B cell (primary cell): ENCODE results near the gene DPYSL4. TPM values are rescaled to one million over a fixed set of nuclear protein-coding genes. Genes with fewer than 3 reads are reported as not detected.
A peak's percentile ranks its signal among the peaks of the same experiment; 100 is the strongest.

ENCODE experiments used
- ATAC-seq: fragments of 200-7000 bp; cut with Tn5 transposase; one replicate; pipeline ENCODE4 v1.10.0; 2021; ENCODE audit warnings: low read depth, mild to moderate bottlenecking, moderate number of reproducible peaks, moderate library complexity
- CTCF ChIA-PET: fragments of 350-600 bp; sonication (Branson Sonifier 250); formaldehyde crosslinking; loops from one replicate; lab custom pipeline; 2021; ENCODE audit warnings: antibody characterized with exemption, inconsistent platforms; lab: Charles Lee
- POLR2A ChIA-PET: fragments of 350-600 bp; sonication (Branson Sonifier 250); formaldehyde crosslinking; loops from one replicate; lab custom pipeline; 2021; ENCODE audit warnings: antibody characterized with exemption; lab: Charles Lee
- DNase-seq: peaks from one replicate; pipeline ENCODE4 v3.0.0; 2013
- H2AFZ ChIP-seq: 2 replicates; pipeline ENCODE4 v1.6.1; 2012; ENCODE audit warnings: mild to moderate bottlenecking, low read depth, low read length; ENCODE audit not compliant: insufficient read depth, poor library complexity, severe bottlenecking
- H3K27ac ChIP-seq, 2 donors: 1 replicate in 1 of 2; 2 replicates in 1 of 2; pipeline ENCODE4 v1.5.1; 2012 to 2013; ENCODE audit warnings: low read length in 2 of 2, mild to moderate bottlenecking in 2 of 2, moderate library complexity in 1 of 2
- H3K27me3 ChIP-seq, 4 experiments: fragments of 200-600 bp in 1 of 4; sonication (generic) in 1 of 4; replicated peaks in 1 of 4; 1 replicate in 2 of 4; 2 replicates in 2 of 4; pipeline versions ENCODE4 v1.6.1 to v1.7.0; 2013 to 2016; ENCODE audit warnings: low read length in 3 of 4, mild to moderate bottlenecking in 2 of 4, mixed read lengths in 1 of 4, moderate library complexity in 1 of 4; ENCODE audit not compliant: insufficient read depth in 4 of 4, control insufficient read depth in 3 of 4; ENCODE audit errors: control extremely low read depth in 1 of 4
- H3K36me3 ChIP-seq, 2 experiments: replicated peaks in 1 of 2; 1 replicate in 1 of 2; 2 replicates in 1 of 2; pipeline versions ENCODE4 v1.6.1 to v1.7.1; 2013; ENCODE audit warnings: low read length in 1 of 2; ENCODE audit not compliant: insufficient read depth in 2 of 2, control insufficient read depth in 1 of 2; ENCODE audit errors: control extremely low read depth in 1 of 2, extremely low read depth in 1 of 2
- H3K4me1 ChIP-seq, 2 donors: fragments of 200-600 bp in 1 of 2; sonication (generic) in 1 of 2; 1 replicate in 1 of 2; 2 replicates in 1 of 2; pipeline versions ENCODE4 v1.5.1 to v1.6.1; 2013 to 2017; ENCODE audit warnings: low read length in 2 of 2; ENCODE audit not compliant: control insufficient read depth in 2 of 2, insufficient read depth in 2 of 2
- H3K4me2 ChIP-seq: replicated peaks from 2 replicates; pipeline ENCODE3; 2012; ENCODE audit warnings: mild to moderate bottlenecking, low read depth, low read length; ENCODE audit not compliant: poor library complexity, severe bottlenecking
- H3K4me3 ChIP-seq, 5 experiments: fragments of 200-600 bp in 1 of 5; sonication (generic) in 1 of 5; 1 replicate in 3 of 5; 2 replicates in 2 of 5; pipeline versions ENCODE4 v1.5.1 to v1.7.0; 2011 to 2016; ENCODE audit warnings: low read length in 4 of 5, mild to moderate bottlenecking in 4 of 5, low read depth in 2 of 5, control low read depth in 1 of 5, moderate library complexity in 1 of 5; ENCODE audit not compliant: insufficient read depth in 1 of 5; ENCODE audit errors: control extremely low read depth in 1 of 5, extremely low read depth in 1 of 5
- H3K79me2 ChIP-seq: fragments of 200-600 bp; sonication (generic); one replicate; pipeline ENCODE4 v1.6.0; 2016; ENCODE audit warnings: low read length; ENCODE audit not compliant: control insufficient read depth, insufficient read depth
- H3K9ac ChIP-seq: fragments of 200-600 bp; sonication (generic); 2 replicates; pipeline ENCODE4 v1.6.1; 2017; ENCODE audit warnings: mild to moderate bottlenecking, low read length, moderate library complexity
- H3K9me3 ChIP-seq, 3 donors: one replicate each; pipeline versions ENCODE4 v1.6.1 to v1.7.1; 2013; ENCODE audit warnings: low read length in 2 of 3; ENCODE audit not compliant: control insufficient read depth in 2 of 3, insufficient read depth in 1 of 3; ENCODE audit errors: control extremely low read depth in 1 of 3
- H4K20me1 ChIP-seq: 2 replicates; pipeline ENCODE4 v1.6.0; 2012; ENCODE audit warnings: mild to moderate bottlenecking, low read length; ENCODE audit not compliant: insufficient read depth, control insufficient read depth, poor library complexity, severe bottlenecking
- H3K27ac Mint-ChIP-seq: one replicate; pipeline ENCODE4 v1.8.0; 2021; ENCODE audit warnings: mixed read lengths
- H3K27me3 Mint-ChIP-seq: one replicate; pipeline ENCODE4 v1.8.0; 2021; ENCODE audit warnings: mixed read lengths
- H3K4me1 Mint-ChIP-seq: one replicate; pipeline ENCODE4 v1.8.0; 2021; ENCODE audit warnings: mixed read lengths
- H3K4me3 Mint-ChIP-seq: one replicate; pipeline ENCODE4 v1.8.0; 2021; ENCODE audit warnings: mixed read lengths
- H3K9me3 Mint-ChIP-seq: one replicate; pipeline ENCODE4 v1.8.0; 2022; ENCODE audit warnings: mixed read lengths; ENCODE audit not compliant: insufficient read depth
- CTCF ChIP-seq: fragments of 200-600 bp; IDR thresholded peaks from one replicate; pipeline ENCODE4 v1.8.0; 2022; ENCODE audit warnings: antibody characterized with exemption, mild to moderate bottlenecking
- EZH2 ChIP-seq: IDR thresholded peaks from 2 replicates; pipeline ENCODE4 v1.6.1; 2012; ENCODE audit warnings: borderline replicate concordance, low read depth, mild to moderate bottlenecking, moderate library complexity, low read length; ENCODE audit not compliant: insufficient read depth, poor library complexity, severe bottlenecking
- WGBS: methylation state at CpG from one replicate; pipeline ENCODE4 v1.1.5; 2013; ENCODE audit warnings: missing lambda C conversion rate; ENCODE audit not compliant: insufficient coverage; 5-methylcytosine and 5-hydroxymethylcytosine counted together
- intact Hi-C: fragments of 100-400 bp; cut with micrococcal nuclease; formaldehyde crosslinking; loops from one replicate; pipeline ENCODE4 v1.10.0; 2022
- polyA plus RNA-seq: library from polyadenylated mRNA; depleted of rRNA; stranded (reverse); fragments of >200 nt; gene quantifications from 2 replicates; pipeline ENCODE4 v1.2.3, GENCODE V29; 2012
- total RNA-seq, 2 donors: library from RNA; stranded (reverse); fragments of 120-200 nt in 1 of 2; gene quantifications; 1 replicate in 1 of 2; 2 replicates in 1 of 2; pipeline versions ENCODE4 v1.2.3 to v1.2.4, GENCODE V29; 2013 to 2022

The DPYSL4 gene
- total and polyA plus RNA-seq, 2 donors (not counting 1 experiment from before 2014, with no cell fraction given), result 0.03 to 0.22 TPM

- Histone ChIP-seq H2AFZ (peak overlapping the region; percentile 47), H3K4me2 (peak overlapping the region; percentile 66), H3K9me3 (no peaks in the 10 kb centered on the region), H3K27me3 (no peaks in the 10 kb centered on the region), H3K4me1 (peaks cover 17 to 34% of the 10 kb centered on the region in 2 donors), H3K79me2 (no peaks in the 10 kb centered on the region), H3K36me3 (no peaks in the 10 kb centered on the region), H3K27ac (peak overlapping the region in 1 of 2 donors; percentile 18), H4K20me1 (no peaks in the 10 kb centered on the region), H3K9ac (no peak overlapping the region), H3K4me3 (peak overlapping the region in 2 of 5 experiments; percentile 13 to 21)
- POLR2A ChIA-PET, result no interaction called here
- Mint-ChIP-seq H3K27me3 (no peaks in the 10 kb centered on the region), H3K9me3 (no peaks in the 10 kb centered on the region), H3K4me1 (peaks cover 33% of the 10 kb centered on the region), H3K4me3 (peak overlapping the region; percentile 77), H3K27ac (peak overlapping the region; percentile 76)
- TF ChIP-seq CTCF (no peak), EZH2 (no peak)
- whole genome bisulfite sequencing, result 25% methylated on average over 35 of the region's 35 CpGs
- CTCF ChIA-PET, result no interaction called here
- intact Hi-C loops, result no loop called here
- ATAC-seq (peak; percentile 72), DNase-seq (peak; percentile 76)
Observed at GRCh38 chr10:132232023-132232951, 45.5 kb downstream of the DPYSL4 start.

GRCh38 chr10:132232981-132233380 lies 46.2 kb downstream of the DPYSL4 start:
- 83% methylated on average over 8 of the region's 9 CpGs for WGBS
- H2AFZ ChIP-seq, result peak overlapping the region; percentile 47
- intact Hi-C loops, result no loop called here
- Mint-ChIP-seq H3K4me1 (peaks cover 33% of the 10 kb centered on the region), H3K9me3 (no peaks in the 10 kb centered on the region), H3K4me3 (peak overlapping the region; percentile 77), H3K27ac (peak overlapping the region; percentile 76), H3K27me3 (no peaks in the 10 kb centered on the region)
- H3K27ac ChIP-seq, result no peak overlapping the region
- H3K27me3 ChIP-seq, result no peaks in the 10 kb centered on the region
- H3K4me2 ChIP-seq, result peak overlapping the region; percentile 66
- no peaks in the 10 kb centered on the region for H3K79me2 ChIP-seq
- H3K9me3 ChIP-seq, result no peaks in the 10 kb centered on the region
- peaks cover 17 to 34% of the 10 kb centered on the region in 2 donors for H3K4me1 ChIP-seq
- ChIA-PET CTCF (no interaction called here), POLR2A (no interaction called here)
- no peak overlapping the region for H3K9ac ChIP-seq
- H3K36me3 ChIP-seq, result no peaks in the 10 kb centered on the region
- no peak for TF ChIP-seq CTCF
- TF ChIP-seq EZH2, result no peak
- H4K20me1 ChIP-seq, result no peaks in the 10 kb centered on the region
- H3K4me3 ChIP-seq, result no peak overlapping the region
- no peak for DNase-seq
- ATAC-seq, result no peak
